NB4 (cell line): ENCODE measurements around the gene DMTF1.

Experiments
- MYC ChIP-seq: IDR thresholded peaks from 2 replicates; pipeline ENCODE4 v1.6.1; 2011; ENCODE audit warnings: low read depth, low read length
- POLR2A ChIP-seq: IDR thresholded peaks from 2 replicates; pipeline ENCODE4 v1.6.1; 2011; ENCODE audit warnings: mild to moderate bottlenecking; ENCODE audit not compliant: insufficient read length; ENCODE audit errors: extremely low read depth
- TF ChIP-seq, protein P1 (sequence below): IDR thresholded peaks from one replicate; pipeline ENCODE4 v1.5.1; 2012; ENCODE audit warnings: low read depth, low read length
- TF ChIP-seq, protein P2 (sequence below): IDR thresholded peaks from 2 replicates; pipeline ENCODE4 v1.6.1; 2011; ENCODE audit warnings: low read depth, low read length

DNA sequence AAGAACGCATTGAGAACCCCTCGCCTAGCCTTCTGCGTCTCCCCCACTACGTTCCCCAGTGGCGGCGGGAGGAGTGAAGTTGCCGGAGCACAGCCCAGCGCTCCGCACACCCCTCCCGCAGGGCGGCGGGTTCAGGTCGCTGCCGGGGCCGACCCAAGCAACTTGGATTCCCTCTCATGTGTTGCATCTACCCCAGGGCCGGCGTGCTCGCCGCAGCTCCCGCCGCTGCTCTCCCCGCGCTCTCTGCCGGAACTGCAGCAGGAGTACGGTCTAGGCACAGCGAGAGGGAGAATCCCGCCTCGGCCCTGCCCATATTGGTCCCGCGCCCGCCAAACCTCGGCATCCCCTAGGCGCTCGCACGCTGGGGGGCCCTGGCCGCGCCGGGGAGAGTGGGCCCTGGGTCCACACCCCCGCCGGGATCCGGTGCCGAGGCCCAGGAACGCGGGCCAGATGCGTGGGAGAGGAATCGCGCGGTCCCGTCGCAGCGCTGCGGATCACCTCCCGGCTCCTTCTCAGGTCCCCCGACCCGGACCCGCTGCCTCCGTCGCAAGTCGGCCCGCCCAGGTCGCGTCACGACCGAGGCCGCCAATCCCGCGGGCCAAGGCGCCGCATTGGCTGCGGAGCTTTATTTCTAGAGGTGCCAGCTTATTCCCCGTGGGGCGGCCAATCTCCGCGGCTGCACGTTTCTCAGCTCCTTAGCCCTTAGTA, 67.9 kb downstream of the DMTF1 start:
- TF ChIP-seq, protein P1, sequence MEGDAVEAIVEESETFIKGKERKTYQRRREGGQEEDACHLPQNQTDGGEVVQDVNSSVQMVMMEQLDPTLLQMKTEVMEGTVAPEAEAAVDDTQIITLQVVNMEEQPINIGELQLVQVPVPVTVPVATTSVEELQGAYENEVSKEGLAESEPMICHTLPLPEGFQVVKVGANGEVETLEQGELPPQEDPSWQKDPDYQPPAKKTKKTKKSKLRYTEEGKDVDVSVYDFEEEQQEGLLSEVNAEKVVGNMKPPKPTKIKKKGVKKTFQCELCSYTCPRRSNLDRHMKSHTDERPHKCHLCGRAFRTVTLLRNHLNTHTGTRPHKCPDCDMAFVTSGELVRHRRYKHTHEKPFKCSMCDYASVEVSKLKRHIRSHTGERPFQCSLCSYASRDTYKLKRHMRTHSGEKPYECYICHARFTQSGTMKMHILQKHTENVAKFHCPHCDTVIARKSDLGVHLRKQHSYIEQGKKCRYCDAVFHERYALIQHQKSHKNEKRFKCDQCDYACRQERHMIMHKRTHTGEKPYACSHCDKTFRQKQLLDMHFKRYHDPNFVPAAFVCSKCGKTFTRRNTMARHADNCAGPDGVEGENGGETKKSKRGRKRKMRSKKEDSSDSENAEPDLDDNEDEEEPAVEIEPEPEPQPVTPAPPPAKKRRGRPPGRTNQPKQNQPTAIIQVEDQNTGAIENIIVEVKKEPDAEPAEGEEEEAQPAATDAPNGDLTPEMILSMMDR, result no peak
- TF ChIP-seq POLR2A (no peak), MYC (no peak)
- TF ChIP-seq, protein P2, sequence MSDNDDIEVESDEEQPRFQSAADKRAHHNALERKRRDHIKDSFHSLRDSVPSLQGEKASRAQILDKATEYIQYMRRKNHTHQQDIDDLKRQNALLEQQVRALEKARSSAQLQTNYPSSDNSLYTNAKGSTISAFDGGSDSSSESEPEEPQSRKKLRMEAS, result no peak
